A549 treated with DMSO at 1 μM for 4 hours (cell line): Measurements from ENCODE around the gene PDLIM7. TPM values are rescaled to one million over a fixed set of nuclear protein-coding genes. Genes with fewer than 3 reads are reported as not detected.

ENCODE experiments used
- total RNA-seq: library from RNA; stranded (reverse); fragments of 200-300 nt; extraction: Qiagen RNA extraction; gene quantifications from 5 replicates; pipeline ENCODE4 v1.2.3, GENCODE V29; 2022; ENCODE audit warnings: low read depth

Gene PDLIM7, protein sequence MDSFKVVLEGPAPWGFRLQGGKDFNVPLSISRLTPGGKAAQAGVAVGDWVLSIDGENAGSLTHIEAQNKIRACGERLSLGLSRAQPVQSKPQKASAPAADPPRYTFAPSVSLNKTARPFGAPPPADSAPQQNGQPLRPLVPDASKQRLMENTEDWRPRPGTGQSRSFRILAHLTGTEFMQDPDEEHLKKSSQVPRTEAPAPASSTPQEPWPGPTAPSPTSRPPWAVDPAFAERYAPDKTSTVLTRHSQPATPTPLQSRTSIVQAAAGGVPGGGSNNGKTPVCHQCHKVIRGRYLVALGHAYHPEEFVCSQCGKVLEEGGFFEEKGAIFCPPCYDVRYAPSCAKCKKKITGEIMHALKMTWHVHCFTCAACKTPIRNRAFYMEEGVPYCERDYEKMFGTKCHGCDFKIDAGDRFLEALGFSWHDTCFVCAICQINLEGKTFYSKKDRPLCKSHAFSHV
- 82.0 to 110 TPM (median 88.5 TPM) in 5 replicates for total RNA-seq

DNA sequence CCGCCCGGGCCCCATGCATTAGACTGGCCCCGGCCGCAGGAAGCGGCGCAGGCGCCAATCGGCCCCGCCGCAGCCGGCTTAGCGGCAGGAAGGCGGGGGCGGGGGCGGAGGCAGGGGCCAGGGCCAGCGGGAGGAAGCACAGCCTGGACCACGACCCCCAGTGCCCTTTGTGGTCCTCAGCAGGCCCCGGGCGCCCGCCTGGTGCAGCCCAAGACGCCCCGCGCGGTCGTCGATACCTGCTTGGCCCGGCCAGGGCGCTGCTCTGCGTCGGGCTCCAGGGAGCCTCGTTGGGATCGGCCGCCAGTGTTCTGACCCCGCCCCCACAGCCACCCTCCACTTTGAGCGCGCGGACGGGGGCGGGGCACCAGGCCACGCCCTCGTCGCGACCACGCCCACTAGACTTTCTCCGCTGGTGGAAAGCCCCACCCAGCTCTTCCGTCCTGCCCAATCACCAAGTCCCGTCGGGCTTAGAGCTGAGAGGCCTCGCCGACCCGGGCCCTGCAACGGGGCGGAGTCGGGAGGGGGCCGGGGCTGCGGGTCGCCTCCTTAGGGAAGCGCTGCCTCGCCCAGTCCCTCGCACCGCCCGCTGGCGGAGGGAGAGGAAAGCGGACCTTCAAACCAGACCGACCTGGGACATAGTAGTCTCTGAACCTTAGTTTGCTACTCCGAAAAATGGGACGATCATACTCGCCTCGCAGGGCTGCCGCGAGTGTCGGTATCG lies at the start of gene PDLIM7:
Gene PDLIM7, minus strand, starts transcription at position 313 of the 721 bp plus-strand sequence. CDS start 1,092 bp downstream, outside the sequence.

DNA sequence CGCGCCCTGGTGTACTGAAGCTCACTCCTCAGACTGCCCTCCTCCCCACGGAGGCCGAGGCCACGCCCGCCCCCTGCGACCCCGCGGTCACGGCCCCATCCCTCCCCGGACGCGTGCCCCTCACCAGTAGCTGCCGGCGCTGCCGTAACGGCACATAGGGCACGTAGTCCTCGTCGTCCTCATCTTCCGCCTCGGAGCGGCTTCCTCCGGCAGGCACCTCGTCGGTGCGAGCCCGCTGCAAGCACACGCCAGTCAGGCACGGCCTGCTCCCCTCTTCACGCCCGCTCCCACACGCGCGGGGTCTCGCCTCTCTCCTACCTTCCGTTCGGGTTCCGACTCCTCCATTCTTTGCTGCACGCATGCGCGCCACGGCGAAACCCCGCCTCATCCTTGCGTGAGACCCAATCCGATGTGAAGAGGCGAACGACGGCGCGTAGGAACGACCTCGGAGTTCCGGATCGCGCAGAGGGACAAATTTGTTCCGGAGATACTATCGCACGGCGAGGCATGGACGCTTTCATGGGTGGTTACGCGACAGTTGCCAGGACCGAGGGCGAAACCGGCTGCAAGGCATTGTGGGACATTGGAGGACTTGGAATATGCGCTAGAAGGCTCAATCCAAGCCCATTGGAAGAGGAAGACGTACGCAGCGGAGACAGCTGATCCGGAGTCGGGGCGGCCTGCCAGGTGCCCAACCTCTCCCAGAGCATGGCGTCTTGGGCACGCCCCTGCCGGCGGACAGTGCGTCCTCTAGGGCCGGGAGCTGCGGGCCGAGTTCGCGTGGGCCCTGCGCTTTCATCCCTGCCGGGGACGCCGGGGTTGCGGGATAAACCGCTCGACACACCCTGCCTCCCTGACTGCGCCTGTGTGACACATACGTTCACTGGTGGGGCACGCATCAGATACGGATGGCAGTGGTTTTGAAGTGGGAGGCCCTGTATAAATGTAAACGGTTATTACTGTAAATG lies 19.5 kb upstream of the PDLIM7 start, which contains the start of gene DDX41:
Gene DDX41, minus strand, starts transcription at position 361 of the 968 bp plus-strand sequence. Its CDS starts 16 bp downstream, at position 345.

DNA sequence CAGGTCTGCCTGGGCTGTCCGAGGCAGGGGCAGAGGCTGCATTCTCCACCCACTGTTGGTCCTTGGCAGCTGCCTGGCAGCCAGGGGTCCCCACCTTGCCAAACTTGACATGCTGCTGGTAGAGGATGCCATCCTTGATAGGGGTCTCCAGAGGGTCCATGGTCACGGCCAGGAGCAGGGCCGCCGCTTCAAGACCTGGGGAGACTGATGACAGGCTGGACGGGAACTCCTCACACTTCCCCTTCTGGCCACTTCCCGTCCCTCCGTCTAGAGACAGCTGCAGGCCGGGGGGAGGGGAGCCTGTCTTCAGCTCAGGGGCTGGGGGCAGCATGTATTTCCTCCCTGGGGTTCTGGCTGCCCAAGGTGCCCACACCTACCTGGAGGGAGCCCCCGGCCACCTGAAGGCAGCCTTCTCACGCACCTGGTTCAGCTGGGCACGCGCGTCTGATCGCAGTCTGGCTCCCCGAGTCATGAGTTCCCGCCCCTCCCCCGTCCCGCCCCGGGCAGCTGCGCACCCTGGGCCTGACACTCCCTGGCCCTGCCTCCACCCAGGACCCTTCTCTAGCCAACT lies 12.1 kb upstream of the PDLIM7 start, which contains the start of gene DOK3:
Gene DOK3, minus strand, starts transcription at position 446 of the 571 bp plus-strand sequence. Its CDS starts 286 bp downstream, at position 160.

DNA sequence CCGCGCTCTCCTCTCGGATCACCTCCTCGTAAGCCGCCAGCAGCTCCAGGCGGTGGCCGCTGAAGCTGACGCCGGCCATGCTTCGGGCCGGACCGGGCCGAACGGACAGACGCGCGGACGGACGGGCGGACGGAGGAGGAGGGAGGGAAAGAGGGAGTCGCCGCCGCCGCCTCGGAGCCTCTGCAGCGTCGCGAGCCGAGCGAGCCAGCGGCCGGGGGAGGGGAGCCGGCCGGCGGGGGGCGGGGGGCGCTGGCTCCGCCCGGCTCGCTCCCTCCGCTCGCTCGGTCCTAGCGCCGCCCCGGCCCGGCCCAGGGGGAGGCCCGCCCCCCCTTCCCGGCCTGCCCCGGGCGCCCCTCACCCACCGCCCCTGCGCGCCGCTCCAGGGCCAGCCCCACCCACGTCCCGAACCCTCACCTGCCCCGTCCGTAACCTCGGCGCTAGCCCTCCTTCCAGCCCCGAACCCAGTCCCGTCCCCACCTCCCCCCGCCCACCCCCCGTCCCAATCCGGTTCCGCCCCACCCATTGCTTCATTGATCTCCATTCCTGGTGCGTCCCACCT lies 23.9 kb downstream of the PDLIM7 start, which contains the start of gene DBN1:
Gene DBN1, minus strand, starts transcription at position 192 of the 559 bp plus-strand sequence. Its CDS starts 113 bp downstream, at position 79.

DNA sequence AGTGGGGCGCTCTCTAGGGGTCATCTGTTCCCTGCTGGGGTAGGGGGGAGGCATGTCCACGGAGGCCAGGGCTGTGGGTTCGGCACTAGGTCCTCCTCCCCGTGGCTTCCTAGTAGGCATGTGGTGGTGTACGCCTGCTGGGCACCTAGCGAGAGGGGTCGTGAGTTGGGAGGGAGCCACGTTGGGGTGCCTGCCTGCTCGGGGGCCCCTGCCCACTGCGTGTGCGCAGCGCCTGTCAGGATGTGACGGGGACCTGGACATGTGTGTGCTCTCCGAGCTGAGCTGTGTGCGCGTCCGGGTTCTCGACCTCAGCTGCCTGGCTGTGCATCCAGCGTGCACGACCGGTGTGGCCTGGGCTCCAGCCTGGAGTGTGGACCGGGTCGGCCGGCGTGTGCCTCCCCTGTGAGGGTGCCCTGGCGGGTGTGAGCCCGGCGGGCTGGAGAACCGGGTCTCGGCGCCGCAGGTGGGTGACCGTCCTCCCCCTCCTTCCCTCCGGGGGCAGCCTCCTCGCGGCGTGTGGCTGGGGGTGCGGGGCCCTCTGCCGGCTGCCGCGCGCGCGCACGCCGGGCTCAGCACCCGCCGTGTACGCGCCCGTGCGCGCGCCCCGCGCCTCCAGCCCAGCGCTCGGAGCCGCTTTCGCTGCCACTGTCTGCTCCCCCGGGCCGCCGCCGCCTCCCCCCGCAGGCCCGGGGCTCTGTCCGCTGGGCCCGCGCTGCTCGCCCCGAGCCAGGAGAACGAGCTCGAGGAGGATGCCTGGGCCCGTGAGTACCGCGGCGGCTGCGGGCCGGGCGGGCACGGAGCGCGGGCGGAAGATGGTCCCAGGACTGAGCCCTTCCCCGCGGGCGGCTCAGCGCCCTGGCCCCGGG lies 51.0 kb downstream of the PDLIM7 start, which contains the start of gene PRR7:
Gene PRR7, plus strand, starts transcription at position 615 of the 866 bp plus-strand sequence. CDS start 8,254 bp downstream, outside the sequence.

Other genes with a start within 250 kb of the PDLIM7 start
- 23.6 to 29.0 TPM (median 25.9 TPM) in 5 replicates for gene RAB24, start 193.9 kb downstream of the PDLIM7 start, total RNA-seq
- 286 to 389 TPM (median 365 TPM) in 5 replicates for gene PRELID1, start 193.8 kb downstream of the PDLIM7 start, total RNA-seq
- gene MXD3, start 185.7 kb downstream of the PDLIM7 start, total RNA-seq: 11.4 to 22.4 TPM (median 16.5 TPM) in 5 replicates
- gene LMAN2, start 145.9 kb downstream of the PDLIM7 start, total RNA-seq: 172 to 250 TPM (median 197 TPM) in 5 replicates
- 2.9 to 8.2 TPM (median 6.1 TPM) in 5 replicates for gene RGS14, start 139.7 kb downstream of the PDLIM7 start, total RNA-seq
- 0.04 TPM in 1 of 5 replicates, not detected in the others for gene SLC34A1, start 113.2 kb downstream of the PDLIM7 start, total RNA-seq
- gene PFN3, start 96.9 kb downstream of the PDLIM7 start, total RNA-seq: not detected in 5 replicates
- gene F12, start 88.0 kb downstream of the PDLIM7 start, total RNA-seq: 13.8 to 24.7 TPM (median 20.7 TPM) in 5 replicates
- 22.2 to 29.4 TPM (median 24.8 TPM) in 5 replicates for gene GRK6, start 70.9 kb downstream of the PDLIM7 start, total RNA-seq
- gene PRR7, start 50.8 kb downstream of the PDLIM7 start, total RNA-seq: 13.5 to 37.0 TPM (median 31.3 TPM) in 5 replicates
- 55.6 to 80.1 TPM (median 63.8 TPM) in 5 replicates for gene DBN1, start 24.0 kb downstream of the PDLIM7 start, total RNA-seq
- 3.3 to 7.5 TPM (median 4.3 TPM) in 5 replicates for gene DOK3, start 12.2 kb upstream of the PDLIM7 start, total RNA-seq
- 111 to 190 TPM (median 121 TPM) in 5 replicates for gene DDX41, start 19.4 kb upstream of the PDLIM7 start, total RNA-seq
- 18.0 to 33.3 TPM (median 28.4 TPM) in 5 replicates for gene FAM193B, start 57.0 kb upstream of the PDLIM7 start, total RNA-seq
- gene TMED9, start 94.6 kb upstream of the PDLIM7 start, total RNA-seq: 262 to 315 TPM (median 273 TPM) in 5 replicates
- gene B4GALT7, start 102.5 kb upstream of the PDLIM7 start, total RNA-seq: 19.6 to 29.3 TPM (median 26.1 TPM) in 5 replicates